ENCODE measurements around the gene KIF19. TPM values are rescaled to one million over a fixed set of nuclear protein-coding genes. Genes with fewer than 3 reads are reported as not detected.
A peak's percentile ranks its signal among the peaks of the same experiment; 100 is the strongest.

The KIF19 gene
- total and polyA plus RNA-seq, 4 donors: 0.42 to 2.1 (median 0.83) TPM

GRCh38 chr17:74383141-74383540 is 57.1 kb downstream of the KIF19 start:
- Histone ChIP-seq H3K4me3 (ENCODE audit: low read depth in 1 of 3, low read length in 3 of 3) (no peak overlapping the region), H3K9me3 (ENCODE audit: control insufficient read depth in 4 of 4, low read length in 3 of 4) (no peaks in the 10 kb centered on the region), H3K4me1 (ENCODE audit: control insufficient read depth in 4 of 4, insufficient read depth in 4 of 4, low read length in 3 of 4) (peaks cover 3 to 9% (median 6%) of the 10 kb centered on the region in 4 donors), H3K36me3 (ENCODE audit: control insufficient read depth in 4 of 4, insufficient read depth in 3 of 4, low read depth in 1 of 4, low read length in 3 of 4) (no peaks in the 10 kb centered on the region), H3K27ac (ENCODE audit: low read depth in 1 of 2, low read length in 2 of 2) (no peak overlapping the region), H3K9ac (ENCODE audit: low read depth in 1 of 2, low read length in 2 of 2) (no peak overlapping the region), H3K27me3 (ENCODE audit: control insufficient read depth in 4 of 4, insufficient read depth in 4 of 4, low read length in 3 of 4) (no peaks in the 10 kb centered on the region)
- no peak for TF ChIP-seq SP1 (IDR thresholded peaks at IDR 0.05)
- TF ChIP-seq FOXA2 (IDR thresholded peaks at IDR 0.05): no peak
- TF ChIP-seq EGR1 (IDR thresholded peaks at IDR 0.05; ENCODE audit: low read depth in 2 of 2): no peak
- no peak for TF ChIP-seq HNF4G (IDR thresholded peaks at IDR 0.05)
- no peak for DNase-seq (ENCODE audit: low spot score)
- 91% methylated on average over 5 of the region's 5 CpGs for WGBS

GRCh38 chr17:74385201-74385600 is 59.2 kb downstream of the KIF19 start:
- H3K27me3 ChIP-seq (ENCODE audit: control insufficient read depth in 4 of 4, insufficient read depth in 4 of 4, low read length in 3 of 4): no peaks in the 10 kb centered on the region
- H3K9me3 ChIP-seq (ENCODE audit: control insufficient read depth in 4 of 4, low read length in 3 of 4): no peaks in the 10 kb centered on the region
- no peak overlapping the region for H3K9ac ChIP-seq (ENCODE audit: low read depth in 1 of 2, low read length in 2 of 2)
- H3K4me3 ChIP-seq (ENCODE audit: low read depth in 1 of 3, low read length in 3 of 3): no peak overlapping the region
- H3K4me1 ChIP-seq (ENCODE audit: control insufficient read depth in 4 of 4, insufficient read depth in 4 of 4, low read length in 3 of 4): peaks cover 0 to 1% (median 0%) of the 10 kb centered on the region in 4 donors
- TF ChIP-seq, protein P1, sequence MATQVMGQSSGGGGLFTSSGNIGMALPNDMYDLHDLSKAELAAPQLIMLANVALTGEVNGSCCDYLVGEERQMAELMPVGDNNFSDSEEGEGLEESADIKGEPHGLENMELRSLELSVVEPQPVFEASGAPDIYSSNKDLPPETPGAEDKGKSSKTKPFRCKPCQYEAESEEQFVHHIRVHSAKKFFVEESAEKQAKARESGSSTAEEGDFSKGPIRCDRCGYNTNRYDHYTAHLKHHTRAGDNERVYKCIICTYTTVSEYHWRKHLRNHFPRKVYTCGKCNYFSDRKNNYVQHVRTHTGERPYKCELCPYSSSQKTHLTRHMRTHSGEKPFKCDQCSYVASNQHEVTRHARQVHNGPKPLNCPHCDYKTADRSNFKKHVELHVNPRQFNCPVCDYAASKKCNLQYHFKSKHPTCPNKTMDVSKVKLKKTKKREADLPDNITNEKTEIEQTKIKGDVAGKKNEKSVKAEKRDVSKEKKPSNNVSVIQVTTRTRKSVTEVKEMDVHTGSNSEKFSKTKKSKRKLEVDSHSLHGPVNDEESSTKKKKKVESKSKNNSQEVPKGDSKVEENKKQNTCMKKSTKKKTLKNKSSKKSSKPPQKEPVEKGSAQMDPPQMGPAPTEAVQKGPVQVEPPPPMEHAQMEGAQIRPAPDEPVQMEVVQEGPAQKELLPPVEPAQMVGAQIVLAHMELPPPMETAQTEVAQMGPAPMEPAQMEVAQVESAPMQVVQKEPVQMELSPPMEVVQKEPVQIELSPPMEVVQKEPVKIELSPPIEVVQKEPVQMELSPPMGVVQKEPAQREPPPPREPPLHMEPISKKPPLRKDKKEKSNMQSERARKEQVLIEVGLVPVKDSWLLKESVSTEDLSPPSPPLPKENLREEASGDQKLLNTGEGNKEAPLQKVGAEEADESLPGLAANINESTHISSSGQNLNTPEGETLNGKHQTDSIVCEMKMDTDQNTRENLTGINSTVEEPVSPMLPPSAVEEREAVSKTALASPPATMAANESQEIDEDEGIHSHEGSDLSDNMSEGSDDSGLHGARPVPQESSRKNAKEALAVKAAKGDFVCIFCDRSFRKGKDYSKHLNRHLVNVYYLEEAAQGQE (IDR thresholded peaks at IDR 0.05): no peak
- TF ChIP-seq FOXA2 (IDR thresholded peaks at IDR 0.05) (no peak), HNF4G (IDR thresholded peaks at IDR 0.05) (no peak), NR2F2 (IDR thresholded peaks at IDR 0.05) (no peak), MAX (IDR thresholded peaks at IDR 0.05) (no peak)
- WGBS: 87% methylated on average over 3 of the region's 3 CpGs
- H3K36me3 ChIP-seq (ENCODE audit: control insufficient read depth in 4 of 4, insufficient read depth in 3 of 4, low read depth in 1 of 4, low read length in 3 of 4): no peaks in the 10 kb centered on the region
- H3K27ac ChIP-seq (ENCODE audit: low read depth in 1 of 2, low read length in 2 of 2): no peak overlapping the region
- DNase-seq (ENCODE audit: low spot score): no peak

DNA sequence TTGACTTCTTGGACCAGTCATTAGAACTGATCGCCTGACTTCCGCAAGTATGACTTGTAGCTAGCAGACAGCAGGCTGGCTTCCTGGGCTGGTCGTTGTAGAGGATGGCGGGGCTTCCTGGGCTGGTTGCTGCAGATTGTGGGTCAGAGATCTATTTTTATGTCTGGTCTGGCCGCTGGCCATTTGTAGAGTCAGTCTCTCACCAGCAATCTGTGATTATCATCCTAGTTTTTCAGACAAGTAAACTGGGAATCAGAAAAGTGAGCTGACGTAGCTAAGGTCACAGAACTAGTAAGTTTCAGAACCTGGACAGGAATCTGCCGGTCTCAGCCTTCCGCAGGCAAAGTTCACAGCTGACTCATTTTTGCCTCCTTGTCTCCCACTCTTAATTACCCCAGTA is 60.4 kb downstream of the KIF19 start:
- no peak for TF ChIP-seq GABPA (IDR thresholded peaks at IDR 0.05 in 1 of 2, conservative IDR thresholded peaks at IDR 0.05 in 1 of 2)
- no peak for TF ChIP-seq TAF1 (conservative IDR thresholded peaks at IDR 0.05)
- peak; percentile 58 for TF ChIP-seq NR2F2 (IDR thresholded peaks at IDR 0.05)
- TF ChIP-seq HNF4A (conservative IDR thresholded peaks at IDR 0.05): no peak
- TF ChIP-seq JUND (IDR thresholded peaks at IDR 0.05): peak in 1 of 2 donors; percentile 19
- TF ChIP-seq MAX (IDR thresholded peaks at IDR 0.05): no peak
- TF ChIP-seq RXRA (IDR thresholded peaks at IDR 0.05): no peak
- TF ChIP-seq, protein P2, sequence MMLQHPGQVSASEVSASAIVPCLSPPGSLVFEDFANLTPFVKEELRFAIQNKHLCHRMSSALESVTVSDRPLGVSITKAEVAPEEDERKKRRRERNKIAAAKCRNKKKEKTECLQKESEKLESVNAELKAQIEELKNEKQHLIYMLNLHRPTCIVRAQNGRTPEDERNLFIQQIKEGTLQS (IDR thresholded peaks at IDR 0.05): no peak
- no peak for TF ChIP-seq YY1 (IDR thresholded peaks at IDR 0.05)
- TF ChIP-seq FOXA1 (IDR thresholded peaks at IDR 0.05): no peak
- WGBS: 72% methylated on average over 8 of the region's 8 CpGs
- H3K4me3 ChIP-seq (ENCODE audit: low read depth in 1 of 3, low read length in 3 of 3): no peak overlapping the region
- DNase-seq (ENCODE audit: low spot score): no peak
- H3K9me3 ChIP-seq (ENCODE audit: control insufficient read depth in 4 of 4, low read length in 3 of 4): no peaks in the 10 kb centered on the region
- no peak overlapping the region for H3K9ac ChIP-seq (ENCODE audit: low read depth in 1 of 2, low read length in 2 of 2)
- H3K4me1 ChIP-seq (ENCODE audit: control insufficient read depth in 4 of 4, insufficient read depth in 4 of 4, low read length in 3 of 4): no peaks in the 10 kb centered on the region
- H3K27ac ChIP-seq (ENCODE audit: low read depth in 1 of 2, low read length in 2 of 2): peak overlapping the region in 1 of 2 donors; percentile 25
- H3K36me3 ChIP-seq (ENCODE audit: control insufficient read depth in 4 of 4, insufficient read depth in 3 of 4, low read depth in 1 of 4, low read length in 3 of 4): no peaks in the 10 kb centered on the region
- no peaks in the 10 kb centered on the region for H3K27me3 ChIP-seq (ENCODE audit: control insufficient read depth in 4 of 4, insufficient read depth in 4 of 4, low read length in 3 of 4)

All from liver (tissue), 9 donors.